Natural killer cell (primary cell): ENCODE data around the gene ZNF189. TPM values are rescaled to one million over a fixed set of nuclear protein-coding genes. Genes with fewer than 3 reads are reported as not detected.

Experiments used
- ATAC-seq, 3 donors: fragments of 150-1000 bp in 2 of 3; fragments of 200-7000 bp in 1 of 3; cut with Tn5 transposase; 1 replicate in 1 of 3; 2 replicates in 2 of 3; pipeline ENCODE4 v1.10.0; 2021; ENCODE audit warnings: mild to moderate bottlenecking in 2 of 3, moderate library complexity in 2 of 3
- DNase-seq, 2 donors: peaks; one replicate each; pipeline versions ENCODE4 v3.0.0 to v3.0.0-alpha.2; 2013 to 2021; ENCODE audit warnings: mixed read lengths in 1 of 2
- H3K27ac ChIP-seq: one replicate; pipeline ENCODE4 v1.5.1; 2013; ENCODE audit warnings: mild to moderate bottlenecking, low read length
- H3K27me3 ChIP-seq: one replicate; pipeline ENCODE4 v1.6.1; 2013; ENCODE audit warnings: low read length; ENCODE audit not compliant: control insufficient read depth, insufficient read depth
- H3K36me3 ChIP-seq: one replicate; pipeline ENCODE4 v1.6.1; 2013; ENCODE audit warnings: low read length; ENCODE audit not compliant: control insufficient read depth, insufficient read depth
- H3K4me1 ChIP-seq: one replicate; pipeline ENCODE4 v1.6.1; 2013; ENCODE audit warnings: low read length; ENCODE audit not compliant: control insufficient read depth, insufficient read depth
- H3K4me3 ChIP-seq: one replicate; pipeline ENCODE4 v1.5.1; 2013; ENCODE audit warnings: low read length
- H3K9me3 ChIP-seq: one replicate; pipeline ENCODE4 v1.6.1; 2013; ENCODE audit warnings: low read length; ENCODE audit not compliant: control insufficient read depth, insufficient read depth
- H3K27ac Mint-ChIP-seq, 2 donors: one replicate each; pipeline ENCODE4 v1.8.0; 2022; ENCODE audit warnings: mild to moderate bottlenecking in 2 of 2, mixed read lengths in 2 of 2, moderate library complexity in 1 of 2
- H3K27me3 Mint-ChIP-seq, 2 donors: one replicate each; pipeline ENCODE4 v1.8.0; 2022; ENCODE audit warnings: low read depth in 2 of 2, mixed read lengths in 2 of 2
- H3K36me3 Mint-ChIP-seq: one replicate; pipeline ENCODE4 v1.8.0; 2022; ENCODE audit warnings: mixed read lengths
- H3K4me1 Mint-ChIP-seq, 2 donors: one replicate each; pipeline ENCODE4 v1.8.0; 2022; ENCODE audit warnings: mixed read lengths in 2 of 2
- H3K4me3 Mint-ChIP-seq: one replicate; pipeline ENCODE4 v1.8.0; 2022; ENCODE audit warnings: mild to moderate bottlenecking, moderate library complexity, mixed read lengths
- H3K9me3 Mint-ChIP-seq, 2 donors: one replicate each; pipeline ENCODE4 v1.8.0; 2022; ENCODE audit warnings: mixed read lengths in 2 of 2
- whole genome bisulfite sequencing: methylation state at CpG from one replicate; pipeline ENCODE4 v1.1.7; 2013; ENCODE audit warnings: missing lambda C conversion rate; ENCODE audit not compliant: insufficient coverage; 5-methylcytosine and 5-hydroxymethylcytosine counted together
- intact Hi-C: fragments of 100-400 bp; cut with micrococcal nuclease; formaldehyde crosslinking; loops from one replicate; pipeline ENCODE4 v1.14.2; 2022
- total RNA-seq, 4 donors: library from RNA; stranded (reverse); fragments of 120-200 nt in 1 of 4; gene quantifications; one replicate each; pipeline versions ENCODE4 v1.2.3 to v1.2.4, GENCODE V29; 2013 to 2022
- TF ChIP-seq, protein P1 (sequence below): fragments of 200-600 bp; IDR thresholded peaks from one replicate; pipeline ENCODE4 v1.8.0; 2022; ENCODE audit warnings: antibody characterized with exemption

The ZNF189 gene
- total RNA-seq, 3 donors from 2014 or later (not counting 1 experiment from before 2014, with no cell fraction given): 6.7 to 11.3 (median 8.7) TPM

DNA sequence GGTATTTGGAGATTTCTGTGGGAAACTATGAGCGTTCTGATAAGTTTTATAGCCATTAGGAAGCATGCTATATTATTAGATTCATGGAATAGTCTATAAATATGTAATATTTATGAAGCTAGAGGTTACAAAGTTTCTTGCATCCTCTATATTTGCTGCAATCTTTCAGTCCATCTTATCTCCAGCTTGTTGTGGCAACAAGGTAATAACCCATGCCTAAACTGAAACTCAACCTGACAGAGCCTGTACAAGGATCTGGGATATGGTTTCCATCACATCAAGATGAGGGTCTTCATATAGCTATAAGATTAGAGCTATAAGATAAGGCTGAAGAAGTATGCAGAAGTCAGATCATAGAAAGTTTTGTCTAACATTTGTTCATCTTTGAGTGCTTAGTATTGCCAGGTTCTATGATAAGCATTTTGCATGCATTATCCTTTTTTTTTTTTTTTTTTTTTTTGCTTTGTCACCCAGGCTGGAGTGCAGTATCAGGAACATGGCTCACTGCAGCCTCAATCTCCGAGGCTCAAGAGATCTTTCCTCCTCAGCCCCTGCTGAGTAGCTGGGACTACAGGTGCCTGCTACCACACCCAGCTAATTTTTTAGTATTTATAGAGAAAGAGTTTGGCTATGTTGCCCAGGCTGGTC lies 28.6 kb upstream of the ZNF189 start:
- TF ChIP-seq, protein P1, sequence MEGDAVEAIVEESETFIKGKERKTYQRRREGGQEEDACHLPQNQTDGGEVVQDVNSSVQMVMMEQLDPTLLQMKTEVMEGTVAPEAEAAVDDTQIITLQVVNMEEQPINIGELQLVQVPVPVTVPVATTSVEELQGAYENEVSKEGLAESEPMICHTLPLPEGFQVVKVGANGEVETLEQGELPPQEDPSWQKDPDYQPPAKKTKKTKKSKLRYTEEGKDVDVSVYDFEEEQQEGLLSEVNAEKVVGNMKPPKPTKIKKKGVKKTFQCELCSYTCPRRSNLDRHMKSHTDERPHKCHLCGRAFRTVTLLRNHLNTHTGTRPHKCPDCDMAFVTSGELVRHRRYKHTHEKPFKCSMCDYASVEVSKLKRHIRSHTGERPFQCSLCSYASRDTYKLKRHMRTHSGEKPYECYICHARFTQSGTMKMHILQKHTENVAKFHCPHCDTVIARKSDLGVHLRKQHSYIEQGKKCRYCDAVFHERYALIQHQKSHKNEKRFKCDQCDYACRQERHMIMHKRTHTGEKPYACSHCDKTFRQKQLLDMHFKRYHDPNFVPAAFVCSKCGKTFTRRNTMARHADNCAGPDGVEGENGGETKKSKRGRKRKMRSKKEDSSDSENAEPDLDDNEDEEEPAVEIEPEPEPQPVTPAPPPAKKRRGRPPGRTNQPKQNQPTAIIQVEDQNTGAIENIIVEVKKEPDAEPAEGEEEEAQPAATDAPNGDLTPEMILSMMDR: no peak
- no peak for ATAC-seq
- Mint-ChIP-seq H3K36me3 (no peaks in the 10 kb centered on the region), H3K9me3 (no peaks in the 10 kb centered on the region), H3K27me3 (peaks cover 10% of the 10 kb centered on the region in 2 donors), H3K4me1 (no peaks in the 10 kb centered on the region), H3K27ac (no peak overlapping the region), H3K4me3 (no peak overlapping the region)
- no peaks in the 10 kb centered on the region for H3K4me1 ChIP-seq
- no peaks in the 10 kb centered on the region for H3K36me3 ChIP-seq
- no peaks in the 10 kb centered on the region for H3K27me3 ChIP-seq
- H3K4me3 ChIP-seq: no peak overlapping the region
- no peaks in the 10 kb centered on the region for H3K9me3 ChIP-seq
- no peak for DNase-seq
- WGBS: 100% methylated on average over 1 of the region's 2 CpGs
- H3K27ac ChIP-seq: no peak overlapping the region
- intact Hi-C loops: no loop called here

- Histone ChIP-seq H3K27me3 (no peaks in the 10 kb centered on the region), H3K36me3 (no peaks in the 10 kb centered on the region), H3K27ac (no peak overlapping the region), H3K9me3 (no peaks in the 10 kb centered on the region), H3K4me3 (no peak overlapping the region), H3K4me1 (no peaks in the 10 kb centered on the region)
- no peak overlapping the region for H3K4me3 Mint-ChIP-seq
- ATAC-seq (no peak), DNase-seq (no peak)
- intact Hi-C loops: no loop called here
- TF ChIP-seq, protein P1: no peak
- WGBS: 83% methylated on average over 1 of the region's 3 CpGs
- H3K4me1 Mint-ChIP-seq: no peaks in the 10 kb centered on the region
- no peaks in the 10 kb centered on the region for H3K9me3 Mint-ChIP-seq
- H3K27me3 Mint-ChIP-seq: peaks cover 10 to 19% of the 10 kb centered on the region in 2 donors
- no peaks in the 10 kb centered on the region for H3K36me3 Mint-ChIP-seq
- no peak overlapping the region for H3K27ac Mint-ChIP-seq
These were observed 26.8 kb upstream of the ZNF189 start for GRCh38 chr9:101371813-101372212.

DNA sequence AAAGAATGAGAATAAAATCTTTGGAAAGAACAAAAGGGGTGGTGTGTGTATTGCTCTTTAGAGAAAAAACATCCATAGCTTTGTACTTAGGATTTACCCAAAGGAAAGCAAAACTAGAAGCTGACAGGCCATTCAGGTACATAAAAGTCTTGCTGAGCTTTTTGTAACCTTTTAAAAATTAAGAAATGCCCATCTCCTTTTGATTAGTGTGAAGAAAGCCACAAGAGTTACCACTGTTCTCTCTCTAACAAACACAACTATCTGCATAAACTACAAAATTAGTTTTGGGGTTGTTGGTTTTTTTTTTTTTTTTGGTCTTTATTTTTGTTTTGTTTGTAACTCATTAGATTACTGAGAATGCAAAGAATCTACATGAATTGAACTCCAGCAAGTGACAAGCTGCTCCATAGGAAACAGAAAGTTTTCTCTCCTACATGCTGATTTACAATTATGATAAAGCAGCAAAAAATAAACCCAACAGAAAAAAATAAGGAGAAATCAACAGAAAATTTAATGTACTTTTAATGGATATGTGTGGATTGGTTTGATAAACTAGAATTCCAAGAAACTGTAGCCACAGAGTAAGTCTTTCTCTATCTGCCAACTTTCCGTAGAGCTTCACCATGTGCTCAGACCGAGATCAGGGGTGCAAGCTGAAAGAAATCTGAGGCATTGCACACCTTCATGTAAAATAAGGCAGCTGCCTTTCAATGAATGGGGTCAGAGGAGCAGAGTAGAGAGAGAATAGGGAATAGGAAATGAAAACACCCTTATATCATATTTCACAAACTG lies 26.1 kb upstream of the ZNF189 start:
- Mint-ChIP-seq H3K4me1 (no peaks in the 10 kb centered on the region), H3K4me3 (no peak overlapping the region)

More for the DNA sequence above, 26.1 kb upstream of the ZNF189 start:
- Histone ChIP-seq H3K4me3 (no peak overlapping the region), H3K9me3 (no peaks in the 10 kb centered on the region), H3K4me1 (no peaks in the 10 kb centered on the region), H3K27ac (no peak overlapping the region), H3K27me3 (no peaks in the 10 kb centered on the region), H3K36me3 (no peaks in the 10 kb centered on the region)
- H3K36me3 Mint-ChIP-seq: no peaks in the 10 kb centered on the region
- no peak overlapping the region for H3K27ac Mint-ChIP-seq
- TF ChIP-seq, protein P1: no peak
- no peak for DNase-seq
- H3K9me3 Mint-ChIP-seq: no peaks in the 10 kb centered on the region
- no peak for ATAC-seq
- 64% methylated on average over 2 of the region's 2 CpGs for WGBS
- intact Hi-C loops: no loop called here
- peaks cover 10 to 20% of the 10 kb centered on the region in 2 donors for H3K27me3 Mint-ChIP-seq
